H1 (cell line): ENCODE measurements around the gene KDM6B. TPM values are rescaled to one million over a fixed set of nuclear protein-coding genes. Genes with fewer than 3 reads are reported as not detected.

Experiments
- polyA plus RNA-seq, 7 experiments: library from polyadenylated mRNA; depleted of rRNA in 3 of 7; stranded (reverse) in 5 of 7; unstranded in 2 of 7; fragments of >200 nt in 5 of 7; fragments of 200-250 nt in 2 of 7; gene quantifications; 1 replicate in 5 of 7; 2 replicates in 1 of 7; 4 replicates in 1 of 7; pipeline versions ENCODE4 v1.2.1 to v1.2.3, GENCODE V29; 2011 to 2013; ENCODE audit warnings: missing spikeins in 2 of 7, mixed read lengths in 2 of 7
- total RNA-seq: library from RNA; stranded (reverse); fragmentation: NEBNext Ultra II Directional; extraction: Animal tissue kit (Norgen Biotek cat#: 25700); gene quantifications from 2 replicates; pipeline ENCODE4 v1.2.1, GENCODE V29; 2021

KDM6B gene
- total and polyA plus RNA-seq, 2 of the 8 experiments (the other 6 are each of a cell fraction or from before 2014, with no cell fraction given), result 0.48 to 3.7 TPM

Other genes with a start within 250 kb of the KDM6B start
- gene SOX15, start 244.1 kb upstream of the KDM6B start, total RNA-seq, result 14.3 and 15.2 TPM in 2 replicates
- 26.8 and 39.8 TPM in 2 replicates for gene SOX15, start 244.1 kb upstream of the KDM6B start, polyA plus RNA-seq (2011; rRNA removed)
- 26.2 and 26.8 TPM in 2 replicates for gene FXR2, start 219.3 kb upstream of the KDM6B start, total RNA-seq
- gene FXR2, start 219.3 kb upstream of the KDM6B start, polyA plus RNA-seq (2011; rRNA removed), result 44.0 and 63.3 TPM in 2 replicates
- gene SAT2, start 206.4 kb upstream of the KDM6B start, total RNA-seq, result 72.3 and 75.3 TPM in 2 replicates
- 36.4 and 36.5 TPM in 2 replicates for gene SAT2, start 206.4 kb upstream of the KDM6B start, polyA plus RNA-seq (2011; rRNA removed)
- 0.69 and 1.2 TPM in 2 replicates for gene SHBG, start 204.1 kb upstream of the KDM6B start, total RNA-seq
- gene SHBG, start 204.1 kb upstream of the KDM6B start, polyA plus RNA-seq (2011; rRNA removed), result 1.1 and 1.3 TPM in 2 replicates
- gene ATP1B2, start 183.3 kb upstream of the KDM6B start, total RNA-seq, result 19.8 and 21.0 TPM in 2 replicates
- 9.1 and 12.6 TPM in 2 replicates for gene ATP1B2, start 183.3 kb upstream of the KDM6B start, polyA plus RNA-seq (2011; rRNA removed)
- gene TP53, start 146.7 kb upstream of the KDM6B start, total RNA-seq, result 198 and 210 TPM in 2 replicates
- 143 and 149 TPM in 2 replicates for gene TP53, start 146.7 kb upstream of the KDM6B start, polyA plus RNA-seq (2011; rRNA removed)
- gene WRAP53, start 145.7 kb upstream of the KDM6B start, total RNA-seq, result 29.3 and 30.1 TPM in 2 replicates
- gene WRAP53, start 145.7 kb upstream of the KDM6B start, polyA plus RNA-seq (2011; rRNA removed), result 29.2 and 38.4 TPM in 2 replicates
- gene EFNB3, start 129.0 kb upstream of the KDM6B start, total RNA-seq, result 15.0 and 16.0 TPM in 2 replicates
- gene EFNB3, start 129.0 kb upstream of the KDM6B start, polyA plus RNA-seq (2011; rRNA removed), result 27.1 and 27.3 TPM in 2 replicates
- gene DNAH2, start 116.5 kb upstream of the KDM6B start, total RNA-seq, result 0.13 and 0.21 TPM in 2 replicates
- 0.18 and 0.25 TPM in 2 replicates for gene DNAH2, start 116.5 kb upstream of the KDM6B start, polyA plus RNA-seq (2011; rRNA removed)
- gene TMEM88, start 20.8 kb downstream of the KDM6B start, total RNA-seq, result 0.69 TPM in 1 of 2 replicates, not detected in the other
- 8.8 and 11.6 TPM in 2 replicates for gene TMEM88, start 20.8 kb downstream of the KDM6B start, polyA plus RNA-seq (2011; rRNA removed)
- gene NAA38, start 23.3 kb downstream of the KDM6B start, total RNA-seq, result 27.0 and 30.2 TPM in 2 replicates
- gene NAA38, start 23.3 kb downstream of the KDM6B start, polyA plus RNA-seq (2011; rRNA removed), result 109 and 116 TPM in 2 replicates
- gene CYB5D1, start 23.8 kb downstream of the KDM6B start, total RNA-seq, result 15.5 and 18.0 TPM in 2 replicates
- gene CYB5D1, start 23.8 kb downstream of the KDM6B start, polyA plus RNA-seq (2011; rRNA removed), result 11.0 and 13.5 TPM in 2 replicates
- gene CHD3, start 54.6 kb downstream of the KDM6B start, total RNA-seq, result 12.9 and 14.2 TPM in 2 replicates
- 12.3 and 18.3 TPM in 2 replicates for gene CHD3, start 54.6 kb downstream of the KDM6B start, polyA plus RNA-seq (2011; rRNA removed)
- gene RNF227, start 82.1 kb downstream of the KDM6B start, total RNA-seq, result 0.63 and 0.77 TPM in 2 replicates
- 1.1 and 1.7 TPM in 2 replicates for gene RNF227, start 82.1 kb downstream of the KDM6B start, polyA plus RNA-seq (2011; rRNA removed)
- 2.3 and 2.4 TPM in 2 replicates for gene KCNAB3, start 95.6 kb downstream of the KDM6B start, total RNA-seq
- 1.7 and 2.8 TPM in 2 replicates for gene KCNAB3, start 95.6 kb downstream of the KDM6B start, polyA plus RNA-seq (2011; rRNA removed)
- 99.3 and 114 TPM in 2 replicates for gene TRAPPC1, start 97.7 kb downstream of the KDM6B start, total RNA-seq
- 170 and 194 TPM in 2 replicates for gene TRAPPC1, start 97.7 kb downstream of the KDM6B start, polyA plus RNA-seq (2011; rRNA removed)
- 30.0 and 31.9 TPM in 2 replicates for gene CNTROB, start 98.0 kb downstream of the KDM6B start, total RNA-seq
- gene CNTROB, start 98.0 kb downstream of the KDM6B start, polyA plus RNA-seq (2011; rRNA removed), result 20.5 and 28.2 TPM in 2 replicates
- 0.48 and 0.59 TPM in 2 replicates for gene GUCY2D, start 168.4 kb downstream of the KDM6B start, total RNA-seq
- 0.20 and 0.31 TPM in 2 replicates for gene GUCY2D, start 168.4 kb downstream of the KDM6B start, polyA plus RNA-seq (2011; rRNA removed)
- gene ALOX15B, start 204.8 kb downstream of the KDM6B start, total RNA-seq, result 0.46 and 0.63 TPM in 2 replicates
- gene ALOX15B, start 204.8 kb downstream of the KDM6B start, polyA plus RNA-seq (2011; rRNA removed), result 0.91 and 1.4 TPM in 2 replicates